B cell (primary cell): Measurements from ENCODE around the gene OR14J1.

ENCODE experiments used
- EZH2 ChIP-seq: IDR thresholded peaks from 2 replicates; pipeline ENCODE4 v1.6.1; 2012; ENCODE audit warnings: borderline replicate concordance, low read depth, mild to moderate bottlenecking, moderate library complexity, low read length; ENCODE audit not compliant: insufficient read depth, poor library complexity, severe bottlenecking
- TF ChIP-seq, protein P1 (sequence below): fragments of 200-600 bp; IDR thresholded peaks from one replicate; pipeline ENCODE4 v1.8.0; 2022; ENCODE audit warnings: antibody characterized with exemption, mild to moderate bottlenecking

DNA sequence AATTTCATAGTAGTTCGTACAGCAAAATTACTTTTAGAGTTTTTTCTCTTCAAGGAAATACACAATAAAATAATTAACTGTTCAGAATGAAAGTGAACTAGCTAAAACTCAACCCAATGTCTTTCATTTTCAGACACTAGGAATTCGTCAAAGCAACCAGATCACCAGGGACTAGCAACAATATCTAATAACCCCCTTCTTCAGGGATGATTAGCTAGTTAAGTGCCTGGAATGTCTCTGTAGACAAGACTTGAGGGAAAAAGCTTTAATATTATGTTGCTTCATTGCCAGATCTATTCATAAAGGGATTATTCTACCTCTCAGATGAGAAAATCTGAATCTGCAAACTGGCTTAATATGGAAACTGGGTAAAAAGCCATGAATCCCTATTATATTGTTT, 41.8 kb upstream of the OR14J1 start:
- TF ChIP-seq, protein P1, sequence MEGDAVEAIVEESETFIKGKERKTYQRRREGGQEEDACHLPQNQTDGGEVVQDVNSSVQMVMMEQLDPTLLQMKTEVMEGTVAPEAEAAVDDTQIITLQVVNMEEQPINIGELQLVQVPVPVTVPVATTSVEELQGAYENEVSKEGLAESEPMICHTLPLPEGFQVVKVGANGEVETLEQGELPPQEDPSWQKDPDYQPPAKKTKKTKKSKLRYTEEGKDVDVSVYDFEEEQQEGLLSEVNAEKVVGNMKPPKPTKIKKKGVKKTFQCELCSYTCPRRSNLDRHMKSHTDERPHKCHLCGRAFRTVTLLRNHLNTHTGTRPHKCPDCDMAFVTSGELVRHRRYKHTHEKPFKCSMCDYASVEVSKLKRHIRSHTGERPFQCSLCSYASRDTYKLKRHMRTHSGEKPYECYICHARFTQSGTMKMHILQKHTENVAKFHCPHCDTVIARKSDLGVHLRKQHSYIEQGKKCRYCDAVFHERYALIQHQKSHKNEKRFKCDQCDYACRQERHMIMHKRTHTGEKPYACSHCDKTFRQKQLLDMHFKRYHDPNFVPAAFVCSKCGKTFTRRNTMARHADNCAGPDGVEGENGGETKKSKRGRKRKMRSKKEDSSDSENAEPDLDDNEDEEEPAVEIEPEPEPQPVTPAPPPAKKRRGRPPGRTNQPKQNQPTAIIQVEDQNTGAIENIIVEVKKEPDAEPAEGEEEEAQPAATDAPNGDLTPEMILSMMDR: no peak
- TF ChIP-seq EZH2: no peak
